Measurements from ENCODE around the gene SMIM1.

- TF ChIP-seq EZH2phosphoT487 (IDR thresholded peaks at IDR 0.05; ENCODE audit: insufficient read depth, low read depth) (no peak), EZH2 (IDR thresholded peaks at IDR 0.05; ENCODE audit: insufficient read depth, poor library complexity, severe bottlenecking) (no peak)
These were observed 16.2 kb upstream of the SMIM1 start for GRCh38 chr1:3756394-3756793.
